Astrocyte of the hippocampus (primary cell): Measurements from ENCODE around the gene PTPMT1.
A peak's percentile ranks its signal among the peaks of the same experiment; 100 is the strongest.
"Not testable (repeated sequence)": the region's sequence is repeated elsewhere in the genome, so short reads cannot be mapped to it uniquely, and the experiment has no call there.

Experiments used
- DNase-seq: peaks from one replicate; pipeline ENCODE4 v3.0.0; 2011; ENCODE audit warnings: low read depth, low spot score

The PTPMT1 gene

GRCh38 chr11:47565340-47566148 lies at the start of gene PTPMT1:
Gene PTPMT1, plus strand, starts transcription at chr11:47565599. Its CDS starts 24 bp downstream, at chr11:47565623.
- DNase-seq = peak; percentile 89

GRCh38 chr11:47516155-47516554 lies 49.2 kb upstream of the PTPMT1 start:
- no peak for DNase-seq

GRCh38 chr11:47516984-47517853 lies 48.2 kb upstream of the PTPMT1 start:
- DNase-seq = no peak

GRCh38 chr11:47518212-47518964 lies 47.0 kb upstream of the PTPMT1 start:
- no peak for DNase-seq

- DNase-seq = peak; percentile 84
Measured at GRCh38 chr11:47523490-47524225, 41.7 kb upstream of the PTPMT1 start.

GRCh38 chr11:47524291-47524874 lies 41.0 kb upstream of the PTPMT1 start:
- DNase-seq = peak; percentile 53

GRCh38 chr11:47526032-47526431 lies 39.4 kb upstream of the PTPMT1 start:
- not testable (repeated sequence) for DNase-seq

GRCh38 chr11:47527186-47527585 lies 38.2 kb upstream of the PTPMT1 start:
- no peak for DNase-seq

GRCh38 chr11:47529951-47530350 lies 35.4 kb upstream of the PTPMT1 start:
- no peak for DNase-seq

GRCh38 chr11:47530721-47531120 lies 34.7 kb upstream of the PTPMT1 start:
- DNase-seq = not testable (repeated sequence)

- no peak for DNase-seq
Measured at GRCh38 chr11:47531666-47532065, 33.7 kb upstream of the PTPMT1 start.

- DNase-seq = peak; percentile 46
Measured at GRCh38 chr11:47532597-47533213, 32.7 kb upstream of the PTPMT1 start.

- DNase-seq = no peak
Measured at GRCh38 chr11:47533690-47534151, 31.7 kb upstream of the PTPMT1 start.

- DNase-seq = no peak
Measured at GRCh38 chr11:47534704-47535251, 30.6 kb upstream of the PTPMT1 start.

GRCh38 chr11:47536915-47537314 lies 28.5 kb upstream of the PTPMT1 start:
- DNase-seq = no peak

GRCh38 chr11:47538741-47539565 lies 26.4 kb upstream of the PTPMT1 start:
- DNase-seq = peak; percentile 56

GRCh38 chr11:47539681-47540039 lies 25.7 kb upstream of the PTPMT1 start:
- no peak for DNase-seq

GRCh38 chr11:47541070-47541469 lies 24.3 kb upstream of the PTPMT1 start:
- no peak for DNase-seq

GRCh38 chr11:47545298-47545697 lies 20.1 kb upstream of the PTPMT1 start:
- DNase-seq = no peak
